KMS-11 (cell line): ENCODE measurements around the gene CALML5.

ENCODE experiments used
- H2AFZ ChIP-seq: fragments of 200-600 bp; sonication (generic); 2 replicates; pipeline ENCODE4 v1.6.1; 2016; ENCODE audit warnings: antibody characterized with exemption, mixed run types, low read depth
- H3K27ac ChIP-seq: fragments of 200-600 bp; sonication (generic); 2 replicates; pipeline ENCODE4 v1.6.1; 2016; ENCODE audit warnings: mild to moderate bottlenecking, mixed run types
- H3K27me3 ChIP-seq: fragments of 200-600 bp; sonication (generic); 2 replicates; pipeline ENCODE4 v1.6.1; 2017; ENCODE audit warnings: mild to moderate bottlenecking, low read depth, mixed run types, moderate library complexity; ENCODE audit not compliant: insufficient read depth
- H3K36me3 ChIP-seq: fragments of 200-600 bp; sonication (generic); 2 replicates; pipeline ENCODE4 v1.6.1; 2017; ENCODE audit warnings: mild to moderate bottlenecking, mixed run types; ENCODE audit not compliant: insufficient read depth
- H3K4me1 ChIP-seq: fragments of 200-600 bp; sonication (generic); 2 replicates; pipeline ENCODE4 v1.6.1; 2016; ENCODE audit warnings: mild to moderate bottlenecking, low read depth, mixed run types; ENCODE audit not compliant: poor library complexity, severe bottlenecking
- H3K4me2 ChIP-seq: fragments of 200-600 bp; sonication (generic); 2 replicates; pipeline ENCODE4 v1.7.0; 2016; ENCODE audit warnings: mild to moderate bottlenecking, mixed run types
- H3K4me3 ChIP-seq: fragments of 200-600 bp; sonication (generic); IDR thresholded peaks from 2 replicates; pipeline ENCODE4 v1.6.1; 2017; ENCODE audit warnings: low read depth, low read length, mixed read lengths; ENCODE audit not compliant: insufficient read depth
- H3K79me2 ChIP-seq: fragments of 200-600 bp; sonication (generic); 2 replicates; pipeline ENCODE4 v1.6.1; 2016; ENCODE audit warnings: low read depth, mixed run types; ENCODE audit not compliant: insufficient read depth
- H3K9ac ChIP-seq: fragments of 200-600 bp; sonication (generic); 2 replicates; pipeline ENCODE4 v1.6.1; 2016; ENCODE audit warnings: mild to moderate bottlenecking, mixed run types
- H4K20me1 ChIP-seq: fragments of 200-600 bp; sonication (generic); 2 replicates; pipeline ENCODE4 v1.6.1; 2016; ENCODE audit warnings: mild to moderate bottlenecking, mixed run types; ENCODE audit not compliant: insufficient read depth
- TF ChIP-seq, protein P1 (sequence below): fragments of 200-600 bp; sonication (generic); conservative IDR thresholded peaks from 2 replicates; pipeline ENCODE4 v1.6.1; 2017; ENCODE audit warnings: low read depth, mild to moderate bottlenecking, antibody characterized with exemption, low read length, moderate library complexity, mixed read lengths

The CALML5 gene, protein sequence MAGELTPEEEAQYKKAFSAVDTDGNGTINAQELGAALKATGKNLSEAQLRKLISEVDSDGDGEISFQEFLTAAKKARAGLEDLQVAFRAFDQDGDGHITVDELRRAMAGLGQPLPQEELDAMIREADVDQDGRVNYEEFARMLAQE

DNA sequence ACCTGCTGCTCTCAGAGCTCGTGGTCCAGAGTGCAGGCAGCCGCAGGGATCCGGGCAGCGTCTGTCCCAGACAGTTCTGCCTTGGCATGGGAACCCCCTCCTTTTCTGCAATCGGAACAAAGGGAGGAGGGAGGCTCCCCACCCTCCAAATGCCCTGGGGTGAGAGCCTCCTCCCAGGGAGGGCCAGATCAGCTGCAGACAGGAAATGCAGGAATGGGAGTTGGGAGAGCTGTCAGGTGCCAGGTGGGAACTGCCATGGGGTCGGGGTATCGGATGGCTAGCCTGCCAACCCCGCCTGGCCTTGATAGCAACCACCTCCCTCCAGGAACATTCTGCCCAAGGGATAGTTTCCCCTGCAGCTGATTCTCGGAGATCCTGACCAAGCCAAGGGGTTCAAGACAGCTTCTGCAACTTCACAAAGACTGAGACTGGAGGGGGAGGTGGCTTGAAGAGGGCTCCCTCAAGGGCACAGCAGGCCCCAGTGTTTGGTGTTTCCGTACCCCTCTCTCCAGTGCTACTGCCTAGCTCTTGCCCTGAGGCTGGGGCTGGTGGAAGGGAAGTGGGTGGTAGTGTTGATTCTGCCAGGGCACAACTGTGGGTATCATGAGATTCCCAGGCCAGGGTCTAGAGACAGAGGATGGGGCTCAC lies at the start of gene CALML5:
CALML5 (minus strand) TSS at position 78 of the 648 bp plus-strand sequence. CDS start 132 bp downstream, outside the sequence.
- TF ChIP-seq, protein P1, sequence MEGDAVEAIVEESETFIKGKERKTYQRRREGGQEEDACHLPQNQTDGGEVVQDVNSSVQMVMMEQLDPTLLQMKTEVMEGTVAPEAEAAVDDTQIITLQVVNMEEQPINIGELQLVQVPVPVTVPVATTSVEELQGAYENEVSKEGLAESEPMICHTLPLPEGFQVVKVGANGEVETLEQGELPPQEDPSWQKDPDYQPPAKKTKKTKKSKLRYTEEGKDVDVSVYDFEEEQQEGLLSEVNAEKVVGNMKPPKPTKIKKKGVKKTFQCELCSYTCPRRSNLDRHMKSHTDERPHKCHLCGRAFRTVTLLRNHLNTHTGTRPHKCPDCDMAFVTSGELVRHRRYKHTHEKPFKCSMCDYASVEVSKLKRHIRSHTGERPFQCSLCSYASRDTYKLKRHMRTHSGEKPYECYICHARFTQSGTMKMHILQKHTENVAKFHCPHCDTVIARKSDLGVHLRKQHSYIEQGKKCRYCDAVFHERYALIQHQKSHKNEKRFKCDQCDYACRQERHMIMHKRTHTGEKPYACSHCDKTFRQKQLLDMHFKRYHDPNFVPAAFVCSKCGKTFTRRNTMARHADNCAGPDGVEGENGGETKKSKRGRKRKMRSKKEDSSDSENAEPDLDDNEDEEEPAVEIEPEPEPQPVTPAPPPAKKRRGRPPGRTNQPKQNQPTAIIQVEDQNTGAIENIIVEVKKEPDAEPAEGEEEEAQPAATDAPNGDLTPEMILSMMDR, result no peak

DNA sequence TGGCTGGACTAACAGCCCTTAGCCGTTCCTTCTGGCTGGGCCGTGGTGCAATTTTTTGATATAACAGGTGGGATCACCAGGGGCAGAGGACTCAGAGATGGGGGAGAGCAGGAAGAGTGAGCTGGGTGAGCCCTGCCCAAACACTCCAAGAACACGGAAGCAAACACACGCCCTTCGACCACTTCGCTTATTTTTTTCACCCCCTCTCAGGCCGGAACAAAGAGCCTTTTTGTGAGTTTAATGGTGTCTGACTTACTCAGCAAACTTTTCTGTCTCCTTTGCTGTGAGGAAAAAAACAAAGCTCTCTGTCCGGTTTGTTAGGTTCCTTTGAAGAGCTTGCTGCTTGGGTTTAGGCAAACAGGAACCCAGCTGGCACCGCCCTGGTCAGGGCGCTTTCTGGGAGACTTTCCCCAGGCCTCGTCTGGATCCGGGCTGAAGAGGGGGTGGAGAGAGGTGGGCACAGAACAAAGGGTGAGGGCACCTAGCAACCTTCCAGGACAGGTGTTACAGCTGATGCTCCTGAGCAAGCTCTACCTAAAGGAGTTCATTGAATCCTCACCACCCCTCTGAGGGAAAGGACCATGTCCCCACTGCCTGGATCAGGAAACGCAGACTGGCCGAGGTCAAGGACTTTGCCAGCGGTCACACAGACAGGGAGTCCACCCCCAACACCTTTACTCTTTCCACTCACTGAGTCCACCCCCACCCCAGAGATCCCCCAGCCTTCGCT lies 48.7 kb upstream of the CALML5 start:
- Histone ChIP-seq H3K4me3 (no peak overlapping the region), H3K36me3 (no peaks in the 10 kb centered on the region), H3K79me2 (no peaks in the 10 kb centered on the region), H3K27me3 (no peaks in the 10 kb centered on the region), H3K9ac (no peak overlapping the region), H4K20me1 (no peaks in the 10 kb centered on the region), H3K27ac (no peak overlapping the region), H3K4me1 (peaks cover 18% of the 10 kb centered on the region), H3K4me2 (no peak overlapping the region), H2AFZ (no peak overlapping the region)
- TF ChIP-seq, protein P1, result no peak

More for the DNA sequence above, at the start of gene CALML5:
- H2AFZ ChIP-seq, result no peak within 1 kb of the TSS
- H4K20me1 ChIP-seq, result no peaks in the 10 kb centered on the region
- H3K4me3 ChIP-seq, result no peak within 1 kb of the TSS
- H3K27me3 ChIP-seq, result no peaks in the 10 kb centered on the region
- H3K36me3 ChIP-seq, result no peaks in the 10 kb centered on the region
- H3K9ac ChIP-seq, result no peak within 1 kb of the TSS
- no peak within 1 kb of the TSS for H3K4me2 ChIP-seq
- H3K4me1 ChIP-seq, result no peaks in the 10 kb centered on the region
- H3K79me2 ChIP-seq, result no peaks in the 10 kb centered on the region
- no peak within 1 kb of the TSS for H3K27ac ChIP-seq

DNA sequence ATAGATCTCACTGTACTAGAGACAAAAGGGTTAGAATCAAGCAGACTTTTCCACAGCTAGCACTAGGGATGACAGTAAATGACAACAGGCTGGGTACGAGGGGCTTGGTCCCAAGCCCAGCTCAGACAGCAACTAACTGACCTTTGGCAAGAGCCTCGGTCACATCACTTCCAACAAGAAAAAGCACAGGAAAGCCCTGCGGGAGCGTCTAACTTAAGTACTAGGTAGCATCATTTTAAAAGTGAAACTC lies 48.2 kb upstream of the CALML5 start:
- no peak overlapping the region for H3K4me2 ChIP-seq
- H3K4me1 ChIP-seq, result peaks cover 17% of the 10 kb centered on the region

DNA sequence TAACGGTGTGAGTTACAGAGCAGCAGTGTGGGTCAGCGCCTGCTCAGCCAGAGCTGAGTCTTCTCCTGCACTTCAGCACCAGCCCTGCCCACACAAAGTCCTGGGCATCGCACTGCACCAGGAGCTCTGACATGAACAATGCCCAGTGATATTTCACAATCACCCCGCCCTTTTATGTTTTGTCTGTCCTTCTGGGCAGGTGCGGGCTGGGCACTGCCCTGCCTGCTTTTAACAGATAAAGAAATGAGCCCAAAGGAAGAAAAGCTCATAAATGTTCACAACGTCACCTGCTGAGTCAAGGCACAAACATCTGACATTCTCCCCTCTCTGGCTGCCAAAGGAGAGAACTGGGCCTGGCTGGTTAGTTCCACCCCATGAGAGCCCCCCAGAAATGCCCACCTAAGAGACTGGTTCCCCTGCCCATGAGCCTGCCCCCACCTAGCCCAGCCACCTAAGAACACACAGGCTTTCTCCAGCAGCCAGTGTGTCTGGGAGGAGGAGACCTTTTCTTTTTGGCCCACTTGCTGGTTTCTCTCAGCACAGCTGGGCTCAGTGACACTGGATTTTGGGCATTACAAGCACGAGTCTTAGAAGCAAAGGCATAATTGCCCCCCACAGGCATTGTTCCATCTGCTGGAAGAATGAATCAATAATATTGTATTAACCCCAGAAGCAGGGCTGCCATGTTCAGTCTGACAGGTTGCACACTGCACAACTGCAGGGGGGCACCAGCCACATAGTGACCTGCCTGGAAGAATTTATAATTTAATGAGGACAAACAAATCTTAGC lies 47.7 kb upstream of the CALML5 start:
- Histone ChIP-seq H3K4me1 (peaks cover 12% of the 10 kb centered on the region), H3K36me3 (no peaks in the 10 kb centered on the region), H3K9ac (no peak overlapping the region), H3K4me2 (no peak overlapping the region), H3K27me3 (no peaks in the 10 kb centered on the region), H4K20me1 (no peaks in the 10 kb centered on the region), H3K79me2 (no peaks in the 10 kb centered on the region), H3K4me3 (no peak overlapping the region), H3K27ac (no peak overlapping the region), H2AFZ (no peak overlapping the region)
- TF ChIP-seq, protein P1, result no peak

More for the DNA sequence above, 48.2 kb upstream of the CALML5 start:
- Histone ChIP-seq H3K27ac (no peak overlapping the region), H3K9ac (no peak overlapping the region), H3K36me3 (no peaks in the 10 kb centered on the region), H3K4me3 (no peak overlapping the region), H4K20me1 (no peaks in the 10 kb centered on the region), H3K79me2 (no peaks in the 10 kb centered on the region), H2AFZ (no peak overlapping the region), H3K27me3 (no peaks in the 10 kb centered on the region)
- TF ChIP-seq, protein P1, result no peak
